Endothelial cell of umbilical vein (primary cell): ENCODE data around the gene LARGE1. TPM values are rescaled to one million over a fixed set of nuclear protein-coding genes. Genes with fewer than 3 reads are reported as not detected.

ENCODE experiments used
- BruUV-seq: library from RNA; stranded (reverse); fragments of 400-500 nt; replicated peaks from 2 replicates; lab custom pipeline; 2021; lab: Mats Ljungman, UMichigan
- CTCF ChIA-PET: fragments of 300-600, 350-600 bp; sonication (Branson Sonifier 250); formaldehyde crosslinking; loops from one replicate; lab custom pipeline; 2021; ENCODE audit warnings: antibody characterized with exemption, inconsistent platforms; lab: Charles Lee
- POLR2A ChIA-PET: fragments of 300-600, 350-600 bp; sonication (Branson Sonifier 250); formaldehyde crosslinking; loops from one replicate; lab custom pipeline; 2021; ENCODE audit warnings: antibody characterized with exemption, inconsistent platforms; lab: Charles Lee
- DNase-seq: peaks from one replicate; pipeline ENCODE4 v3.0.0-alpha.2; 2011; ENCODE audit warnings: low read depth, low spot score
- FAIRE-seq: peaks from 2 replicates; lab custom pipeline; 2011; peaks lifted over from hg19 to GRCh38; lab: Jason Lieb, UNC
- H2AFZ ChIP-seq: 2 replicates; pipeline ENCODE4 v1.6.0; 2012; ENCODE audit warnings: low read depth, low read length, control low read depth, inconsistent platforms
- H3K27ac ChIP-seq: 2 replicates; pipeline ENCODE4 v1.5.1; 2011; ENCODE audit warnings: low read depth, mild to moderate bottlenecking, control low read depth, low read length, moderate library complexity; ENCODE audit not compliant: insufficient read depth
- H3K27me3 ChIP-seq, 2 experiments: 2 replicates each; pipeline versions ENCODE4 v1.6.0 to v1.6.1; 2011; ENCODE audit warnings: low read length in 2 of 2, mixed read lengths in 1 of 2; ENCODE audit not compliant: control insufficient read depth in 2 of 2, insufficient read depth in 2 of 2
- H3K36me3 ChIP-seq, 2 experiments: 2 replicates in 1 of 2; 3 replicates in 1 of 2; pipeline ENCODE4 v1.5.1; 2011; ENCODE audit warnings: low read length in 2 of 2, mild to moderate bottlenecking in 1 of 2, moderate library complexity in 1 of 2; ENCODE audit not compliant: control insufficient read depth in 2 of 2, insufficient read depth in 2 of 2; ENCODE audit errors: extremely low read depth in 1 of 2
- H3K4me1 ChIP-seq: 3 replicates; pipeline ENCODE4 v1.5.1; 2011; ENCODE audit warnings: mild to moderate bottlenecking, low read length; ENCODE audit not compliant: control insufficient read depth, insufficient read depth; ENCODE audit errors: extremely low read depth
- H3K4me2 ChIP-seq: 2 replicates; pipeline ENCODE4 v1.6.1; 2011; ENCODE audit warnings: low read length, control low read depth, mixed read lengths; ENCODE audit not compliant: insufficient read depth
- H3K4me3 ChIP-seq, 3 experiments: fragments of 200-600 bp in 1 of 3; sonication (generic), shearing (Covaris generic) in 1 of 3; replicated peaks in 1 of 3; 2 replicates each; pipeline ENCODE4 v1.5.1; 2011 to 2016; ENCODE audit warnings: control low read depth in 3 of 3, low read length in 3 of 3, mild to moderate bottlenecking in 2 of 3, inconsistent platforms in 1 of 3, low read depth in 1 of 3, moderate library complexity in 1 of 3; ENCODE audit not compliant: insufficient read depth in 1 of 3
- H3K79me2 ChIP-seq: 2 replicates; pipeline ENCODE4 v1.6.0; 2012; ENCODE audit warnings: low read length, inconsistent platforms; ENCODE audit not compliant: control insufficient read depth, insufficient read depth
- H3K9ac ChIP-seq: replicated peaks from 2 replicates; pipeline ENCODE3; 2011; ENCODE audit warnings: low read length, control low read depth; ENCODE audit not compliant: insufficient read depth; ENCODE audit errors: extremely low read depth
- H3K9me1 ChIP-seq: replicated peaks from 3 replicates; pipeline ENCODE4 v1.6.0; 2011; ENCODE audit warnings: mild to moderate bottlenecking, low read length; ENCODE audit not compliant: control insufficient read depth, insufficient read depth; ENCODE audit errors: extremely low read depth
- H3K9me3 ChIP-seq: replicated peaks from 2 replicates; pipeline ENCODE4 v1.5.1; 2012; ENCODE audit warnings: low read length, inconsistent platforms; ENCODE audit not compliant: control insufficient read depth, insufficient read depth
- H4K20me1 ChIP-seq: replicated peaks from 2 replicates; pipeline ENCODE3; 2011; ENCODE audit warnings: mild to moderate bottlenecking, low read length; ENCODE audit not compliant: control insufficient read depth, insufficient read depth; ENCODE audit errors: extremely low read depth
- EZH2 ChIP-seq: IDR thresholded peaks from 2 replicates; pipeline ENCODE4 v1.6.1; 2012; ENCODE audit warnings: borderline replicate concordance, low read depth, mild to moderate bottlenecking, moderate library complexity, low read length, inconsistent platforms; ENCODE audit not compliant: severe bottlenecking
- FOS ChIP-seq: IDR thresholded peaks from 2 replicates; pipeline ENCODE4 v1.6.1; 2011; ENCODE audit warnings: mild to moderate bottlenecking, low read length, moderate library complexity, borderline replicate concordance; ENCODE audit not compliant: insufficient read depth
- GATA2 ChIP-seq: IDR thresholded peaks from 2 replicates; pipeline ENCODE4 v1.7.0; 2011; ENCODE audit warnings: low read depth, mild to moderate bottlenecking, moderate library complexity, mixed read lengths, low read length; ENCODE audit not compliant: insufficient read length, insufficient read depth
- JUN ChIP-seq: IDR thresholded peaks from 2 replicates; pipeline ENCODE4 v1.6.1; 2011; ENCODE audit warnings: borderline replicate concordance, low read depth; ENCODE audit not compliant: insufficient read length, insufficient read depth
- MAX ChIP-seq: IDR thresholded peaks from 2 replicates; pipeline ENCODE4 v1.6.1; 2011; ENCODE audit not compliant: insufficient read depth, insufficient read length
- MYC ChIP-seq: IDR thresholded peaks from one replicate; pipeline ENCODE4 v1.6.1; 2011; ENCODE audit warnings: mild to moderate bottlenecking, low read depth, low read length
- POLR2A ChIP-seq: IDR thresholded peaks from 2 replicates; pipeline ENCODE4 v1.6.1; 2012; ENCODE audit warnings: low read depth, mild to moderate bottlenecking, control low read depth, low read length
- POLR2AphosphoS5 ChIP-seq: IDR thresholded peaks from 2 replicates; pipeline ENCODE4 v1.6.1; 2012; ENCODE audit warnings: low read depth, mild to moderate bottlenecking, control low read depth, low read length, moderate library complexity; ENCODE audit not compliant: insufficient read depth
- dilution Hi-C: fragments of 300-500 bp; cut with MboI; formaldehyde crosslinking; loops from one replicate; pipeline ENCODE4 v1.15.0; 2019; ENCODE audit warnings: low sequenced_read_pairs; ENCODE audit not compliant: extremely low pct_ligation_motif_present
- intact Hi-C: fragments of 100-400 bp; cut with micrococcal nuclease; formaldehyde crosslinking; loops from one replicate; pipeline ENCODE4 v1.10.0; 2022
- polyA plus RNA-seq, 4 experiments: library from polyadenylated mRNA; depleted of rRNA in 3 of 4; stranded (reverse) in 3 of 4; unstranded in 1 of 4; fragments of >200 nt; gene quantifications; 2 replicates each; pipeline versions ENCODE4 v1.2.1 to v1.2.3, GENCODE V29; 2011 to 2012; ENCODE audit warnings: missing spikeins in 1 of 4
- total RNA-seq: library from RNA; stranded (reverse); gene quantifications from 2 replicates; pipeline ENCODE4 v1.2.3, GENCODE V29; 2021
- TF ChIP-seq, protein P1 (sequence below), 2 donors: IDR thresholded peaks; 1 replicate in 1 of 2; 2 replicates in 1 of 2; pipeline ENCODE4 v1.5.1; 2011; ENCODE audit warnings: low read length in 2 of 2, mild to moderate bottlenecking in 2 of 2, moderate library complexity in 2 of 2, control low read depth in 1 of 2, inconsistent platforms in 1 of 2, low read depth in 1 of 2; ENCODE audit not compliant: insufficient read depth in 1 of 2; ENCODE audit errors: extremely low read depth in 1 of 2

LARGE1 gene
- total and polyA plus RNA-seq, 2 donors (not counting 3 experiments of a cell fraction or from before 2014, with no cell fraction given), result 0.95 to 4.4 TPM

- Histone ChIP-seq H3K9ac (no peak overlapping the region), H3K9me3 (no peaks in the 10 kb centered on the region), H3K27ac (no peak overlapping the region), H4K20me1 (no peaks in the 10 kb centered on the region), H3K4me2 (no peak overlapping the region), H3K4me1 (no peaks in the 10 kb centered on the region), H3K9me1 (no peaks in the 10 kb centered on the region), H3K79me2 (no peaks in the 10 kb centered on the region), H3K36me3 (no peaks in the 10 kb centered on the region), H3K27me3 (no peaks in the 10 kb centered on the region), H2AFZ (no peak overlapping the region), H3K4me3 (no peak overlapping the region)
- intact Hi-C loops (no loop called here), dilution Hi-C loops (no loop called here)
- BruUV-seq, result no TSS peak
- DNase-seq (no peak), FAIRE-seq (no peak)
- POLR2A ChIA-PET, result no interaction called here
- TF ChIP-seq JUN (no peak), FOS (no peak), POLR2AphosphoS5 (no peak), GATA2 (no peak)
- TF ChIP-seq, protein P1, sequence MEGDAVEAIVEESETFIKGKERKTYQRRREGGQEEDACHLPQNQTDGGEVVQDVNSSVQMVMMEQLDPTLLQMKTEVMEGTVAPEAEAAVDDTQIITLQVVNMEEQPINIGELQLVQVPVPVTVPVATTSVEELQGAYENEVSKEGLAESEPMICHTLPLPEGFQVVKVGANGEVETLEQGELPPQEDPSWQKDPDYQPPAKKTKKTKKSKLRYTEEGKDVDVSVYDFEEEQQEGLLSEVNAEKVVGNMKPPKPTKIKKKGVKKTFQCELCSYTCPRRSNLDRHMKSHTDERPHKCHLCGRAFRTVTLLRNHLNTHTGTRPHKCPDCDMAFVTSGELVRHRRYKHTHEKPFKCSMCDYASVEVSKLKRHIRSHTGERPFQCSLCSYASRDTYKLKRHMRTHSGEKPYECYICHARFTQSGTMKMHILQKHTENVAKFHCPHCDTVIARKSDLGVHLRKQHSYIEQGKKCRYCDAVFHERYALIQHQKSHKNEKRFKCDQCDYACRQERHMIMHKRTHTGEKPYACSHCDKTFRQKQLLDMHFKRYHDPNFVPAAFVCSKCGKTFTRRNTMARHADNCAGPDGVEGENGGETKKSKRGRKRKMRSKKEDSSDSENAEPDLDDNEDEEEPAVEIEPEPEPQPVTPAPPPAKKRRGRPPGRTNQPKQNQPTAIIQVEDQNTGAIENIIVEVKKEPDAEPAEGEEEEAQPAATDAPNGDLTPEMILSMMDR (IDR thresholded peaks at IDR 0.05; ENCODE audit: extremely low read depth in 1 of 2, insufficient read depth in 1 of 2, low read depth in 1 of 2, low read length in 2 of 2), result no peak
- CTCF ChIA-PET, result no interaction called here
Observed at GRCh38 chr22:33873186-33873585, 47.1 kb downstream of the LARGE1 start.

- intact Hi-C loops, result no loop called here
- Histone ChIP-seq H3K9ac (no peak overlapping the region), H3K36me3 (no peaks in the 10 kb centered on the region), H2AFZ (no peak overlapping the region), H4K20me1 (no peaks in the 10 kb centered on the region), H3K4me3 (no peak overlapping the region), H3K79me2 (no peaks in the 10 kb centered on the region), H3K9me1 (no peaks in the 10 kb centered on the region), H3K4me2 (no peak overlapping the region), H3K4me1 (no peaks in the 10 kb centered on the region), H3K27ac (no peak overlapping the region), H3K27me3 (no peaks in the 10 kb centered on the region), H3K9me3 (no peaks in the 10 kb centered on the region)
- ChIA-PET POLR2A (no interaction called here), CTCF (no interaction called here)
- DNase-seq (no peak), FAIRE-seq (no peak)
- dilution Hi-C loops, result no loop called here
- BruUV-seq, result no TSS peak
- TF ChIP-seq POLR2A (no peak), MYC (no peak), EZH2 (no peak), GATA2 (no peak), JUN (no peak), POLR2AphosphoS5 (no peak), MAX (no peak), FOS (no peak)
- TF ChIP-seq, protein P1 (IDR thresholded peaks at IDR 0.05; ENCODE audit: extremely low read depth in 1 of 2, insufficient read depth in 1 of 2, low read depth in 1 of 2, low read length in 2 of 2), result no peak
Observed at GRCh38 chr22:33871935-33872334, 48.3 kb downstream of the LARGE1 start.
